NCI-H187 treated with DMSO at 0.1 percent for 48 hours (cell line): Measurements from ENCODE around the gene BRD3OS.

ENCODE experiments used
- DNase-seq: peaks from one replicate; lab custom pipeline; 2025; lab: John Stamatoyannopoulos, UW

Gene BRD3OS

DNA sequence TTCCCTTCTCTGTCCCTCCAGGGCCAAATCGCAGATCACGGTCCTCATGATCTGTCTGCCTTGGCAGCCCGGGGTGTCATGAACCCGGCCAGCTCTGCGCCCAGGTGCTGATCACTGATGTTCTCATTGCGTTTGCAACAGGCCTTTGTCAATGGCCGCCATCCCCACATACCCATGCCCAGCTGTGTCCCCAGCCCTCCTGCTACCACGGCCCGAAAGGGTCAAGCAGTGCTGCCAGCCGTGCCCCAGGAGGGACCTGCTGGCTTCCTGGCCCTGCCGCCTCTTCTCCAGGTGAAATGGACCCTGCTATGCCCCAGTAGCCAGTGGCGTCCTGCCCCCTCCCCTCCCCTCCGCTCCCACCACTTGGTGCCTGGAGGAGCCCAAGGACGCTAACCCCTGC, 20.4 kb upstream of the BRD3OS start:
- no peak for DNase-seq

DNA sequence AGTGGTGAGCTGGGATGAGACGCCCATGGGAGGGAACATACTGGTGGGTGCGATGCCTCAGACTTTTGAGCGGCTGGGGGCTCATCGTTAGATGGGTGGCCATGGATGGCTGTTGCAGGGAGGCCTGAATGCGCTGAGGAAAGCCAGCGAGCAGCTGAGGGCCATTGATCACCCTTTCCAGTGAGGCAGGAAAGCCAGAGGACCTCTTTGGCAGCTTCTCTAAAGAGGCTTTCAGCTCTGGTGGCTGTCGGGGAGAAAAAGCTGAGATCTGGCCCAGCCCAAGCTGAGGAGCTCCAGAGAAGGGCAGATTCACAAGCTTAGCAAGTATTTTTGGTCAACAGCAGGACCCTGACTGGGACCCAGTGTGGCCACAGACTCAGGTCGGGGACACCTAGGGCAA, 19.9 kb upstream of the BRD3OS start:
- DNase-seq = no peak

DNA sequence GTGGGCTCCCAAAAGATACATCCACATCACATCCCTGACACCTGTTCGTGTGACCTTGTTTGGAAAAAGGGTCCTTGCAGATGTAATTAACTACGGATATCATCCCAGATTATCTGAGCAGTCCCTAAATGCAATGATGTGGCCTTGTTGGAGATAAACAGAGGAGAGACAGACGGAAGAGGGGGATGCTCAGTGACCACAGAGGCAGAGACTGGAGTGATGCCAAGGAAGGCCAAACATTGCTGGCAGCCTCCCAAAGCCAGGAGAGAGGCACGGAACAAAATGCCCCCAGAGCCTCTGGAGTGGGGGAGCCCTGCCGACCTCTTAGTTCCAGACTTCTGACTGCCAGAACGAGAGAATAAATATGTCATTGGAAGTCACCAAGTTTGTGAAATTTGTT, 18.1 kb upstream of the BRD3OS start:
- DNase-seq = no peak

DNA sequence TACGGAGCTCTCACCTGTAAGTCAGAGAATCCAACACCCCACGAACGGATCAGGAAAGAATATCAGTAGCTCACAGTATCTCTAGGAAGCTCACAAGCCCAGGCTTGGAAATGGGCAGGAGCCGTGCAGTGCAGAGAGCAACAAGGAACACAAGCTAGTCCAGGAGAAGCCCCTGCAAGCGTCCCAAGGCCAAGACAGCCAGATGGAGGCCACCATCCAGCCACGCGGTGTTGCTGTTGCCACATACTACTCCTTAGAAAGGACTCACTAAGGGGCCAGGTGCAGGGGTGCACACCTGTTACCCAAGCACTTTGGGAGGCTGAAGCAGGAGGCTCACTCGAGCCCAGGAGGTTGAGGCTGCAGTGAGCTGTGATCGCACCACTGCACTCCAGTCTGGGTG, 17.7 kb upstream of the BRD3OS start:
- no peak for DNase-seq

DNA sequence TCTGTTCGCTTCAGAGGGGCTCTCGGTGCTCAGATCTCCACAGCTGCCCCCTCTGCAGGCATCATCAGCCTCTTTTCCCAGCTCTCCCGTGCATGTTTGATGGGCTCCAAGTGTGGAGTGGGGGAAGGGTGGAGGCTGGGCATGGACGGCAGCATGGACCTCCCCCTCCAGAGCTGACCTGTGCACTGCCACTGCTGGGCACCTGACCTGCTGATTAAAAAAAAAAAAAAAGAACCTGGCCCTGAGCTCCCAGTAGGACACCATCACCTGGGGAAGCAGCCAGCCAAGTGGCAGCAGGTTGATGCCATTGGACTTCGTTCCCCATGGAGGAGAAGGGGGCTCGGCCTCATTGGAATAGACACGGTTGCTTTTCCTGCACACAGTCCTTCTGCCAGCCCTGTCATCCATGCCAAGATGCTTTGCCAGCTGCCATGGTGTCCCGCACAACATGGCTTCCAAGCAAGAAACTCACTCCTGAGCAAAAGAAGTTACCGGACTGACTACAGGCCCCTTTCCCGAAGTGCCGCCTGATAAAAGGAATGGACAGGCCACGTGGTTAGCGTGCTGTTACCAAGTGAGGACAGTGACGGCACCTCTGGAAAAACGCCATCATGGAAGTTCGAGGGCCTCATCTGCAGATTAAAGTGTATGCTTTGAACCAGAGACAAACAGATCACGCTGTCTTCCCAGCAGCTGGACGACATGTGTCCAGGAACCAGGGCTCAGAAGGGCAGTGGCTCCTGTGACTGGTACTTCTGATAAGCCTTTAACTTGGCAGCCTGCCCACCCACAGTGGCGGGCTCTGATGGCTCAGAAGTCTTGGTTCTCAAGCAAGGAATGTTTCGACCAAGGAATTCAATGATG, 14.7 kb upstream of the BRD3OS start:
- DNase-seq = no peak

DNA sequence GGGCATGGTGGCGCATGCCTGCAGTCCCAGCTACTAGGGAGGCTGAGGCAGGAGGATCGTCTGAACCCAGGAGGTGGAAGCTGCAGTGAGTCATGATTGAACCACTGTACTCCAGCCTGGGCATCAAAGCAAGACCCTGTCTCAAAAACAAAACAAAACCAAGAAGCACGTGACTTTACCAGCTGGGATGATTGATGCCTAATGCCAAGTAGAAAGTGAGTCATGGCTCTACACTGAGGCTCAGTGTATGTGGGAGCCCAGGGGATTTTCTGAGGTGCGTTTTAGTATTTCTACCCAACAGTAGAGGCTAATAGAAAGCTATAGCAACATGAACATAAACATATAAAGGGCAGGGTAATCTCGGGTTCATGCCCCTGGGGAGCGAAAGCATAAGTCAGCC, 13.9 kb upstream of the BRD3OS start:
- no peak for DNase-seq

DNA sequence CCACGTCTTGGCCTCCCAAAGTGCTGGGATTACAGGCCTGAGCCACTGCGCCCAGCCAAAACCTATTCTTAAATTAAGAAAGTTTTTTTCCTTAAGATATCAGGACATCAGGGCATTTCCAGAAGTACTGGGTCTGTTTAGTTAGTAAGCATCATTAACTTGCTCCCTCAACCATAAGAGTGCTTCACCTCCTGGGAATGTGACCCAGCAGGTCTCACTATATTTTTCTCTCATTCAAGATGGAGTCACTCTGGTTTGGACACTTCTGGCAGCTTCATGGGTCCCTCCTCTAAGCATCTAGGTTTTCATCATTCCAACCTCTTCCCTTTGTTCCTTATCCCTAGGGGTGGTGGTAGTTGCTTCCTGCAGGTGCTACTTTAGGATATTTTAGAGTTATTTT, 10.3 kb upstream of the BRD3OS start:
- no peak for DNase-seq

DNA sequence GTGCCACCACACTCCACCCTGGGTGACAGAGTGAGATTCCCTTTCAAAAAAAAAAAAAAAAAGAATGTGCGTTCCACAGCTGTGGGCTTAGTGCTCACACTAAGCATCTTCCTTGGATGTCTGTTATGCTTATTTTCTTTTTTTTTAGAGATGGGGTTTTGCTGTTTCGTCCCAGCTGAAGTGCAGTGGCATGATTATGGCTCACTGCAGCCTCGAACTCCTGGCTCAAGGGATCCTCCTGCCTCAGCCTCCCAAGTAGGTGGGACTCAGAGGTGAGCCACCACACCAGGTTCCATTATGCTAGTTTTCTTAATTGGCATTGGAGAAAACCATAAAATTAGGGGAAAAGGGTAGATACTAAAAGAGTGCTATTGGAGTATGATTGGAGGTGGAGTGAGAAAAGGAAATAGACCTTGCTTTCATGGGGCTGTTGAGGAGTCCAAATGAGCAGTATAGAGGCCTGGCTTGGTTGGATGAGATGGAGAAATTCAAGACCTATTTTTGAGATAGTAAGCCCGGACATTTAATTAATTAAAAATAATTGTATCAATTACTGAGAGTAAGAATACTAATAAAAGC, 978 bp upstream of the BRD3OS start:
- no peak for DNase-seq

DNA sequence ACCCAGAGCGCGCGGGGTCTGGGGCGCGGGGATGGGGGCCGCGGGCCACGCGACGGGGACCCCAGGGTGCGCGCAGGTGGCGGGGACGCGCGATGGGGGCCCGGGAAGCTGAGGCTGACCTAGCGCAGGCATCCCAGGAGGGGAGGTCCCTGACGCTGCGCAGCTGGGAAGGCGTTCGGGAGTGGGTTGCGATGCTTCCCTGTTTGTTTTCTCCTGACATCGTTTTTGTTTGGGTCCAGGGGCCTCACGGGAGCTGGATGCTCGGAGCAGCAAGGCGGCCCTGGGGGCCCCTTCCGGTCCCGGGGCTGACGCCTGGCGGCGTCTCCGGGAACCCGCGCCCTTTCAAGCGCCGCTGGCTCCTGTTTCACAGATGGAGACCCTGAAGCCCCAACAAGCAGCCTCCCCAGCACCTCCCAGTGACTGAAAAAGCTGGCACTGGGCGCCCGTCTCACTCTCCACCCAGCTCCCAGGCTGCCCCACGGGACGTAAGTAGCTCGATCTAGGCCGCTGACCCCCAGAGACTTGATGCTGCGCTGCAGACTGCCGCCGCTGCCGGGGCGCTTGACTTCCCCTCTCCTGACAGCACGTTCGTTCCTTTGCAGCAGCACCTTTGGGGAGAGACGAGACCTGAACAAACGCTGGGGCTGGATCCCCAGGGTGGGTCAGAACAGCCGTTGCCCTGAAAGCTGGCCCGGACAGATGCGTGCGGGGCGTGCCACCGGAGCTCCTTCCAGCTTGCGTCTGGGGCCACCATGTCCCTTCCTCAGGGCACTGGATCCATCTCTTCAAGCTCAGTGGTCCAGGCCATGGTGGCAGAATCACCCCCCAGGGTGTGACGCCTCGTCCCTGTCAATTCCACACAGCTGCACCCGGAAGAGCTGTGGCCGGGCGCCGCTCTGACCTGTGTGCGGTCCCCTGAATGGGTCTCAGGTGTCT, 593 bp downstream of the BRD3OS start:
- DNase-seq = no peak

DNA sequence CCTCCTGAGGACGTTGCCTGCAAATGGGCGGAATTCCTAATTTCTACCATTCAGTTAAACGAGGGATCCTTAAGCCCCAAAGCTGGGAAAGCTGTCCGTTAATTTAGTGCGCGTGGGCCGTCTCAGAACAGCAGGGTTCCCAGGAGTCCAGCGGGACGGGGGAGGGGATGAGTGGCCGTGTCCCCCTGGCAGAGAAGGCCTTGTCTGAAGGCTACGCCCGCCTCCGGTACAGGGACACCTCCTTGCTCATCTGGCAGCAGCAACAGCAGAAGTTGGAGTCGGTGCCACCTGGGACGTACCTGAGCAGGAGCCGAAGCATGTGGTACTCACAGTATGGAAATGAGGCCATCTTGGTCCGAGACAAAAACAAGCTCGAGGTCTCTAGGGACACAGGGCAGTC, 1.3 kb downstream of the BRD3OS start:
- DNase-seq = no peak

DNA sequence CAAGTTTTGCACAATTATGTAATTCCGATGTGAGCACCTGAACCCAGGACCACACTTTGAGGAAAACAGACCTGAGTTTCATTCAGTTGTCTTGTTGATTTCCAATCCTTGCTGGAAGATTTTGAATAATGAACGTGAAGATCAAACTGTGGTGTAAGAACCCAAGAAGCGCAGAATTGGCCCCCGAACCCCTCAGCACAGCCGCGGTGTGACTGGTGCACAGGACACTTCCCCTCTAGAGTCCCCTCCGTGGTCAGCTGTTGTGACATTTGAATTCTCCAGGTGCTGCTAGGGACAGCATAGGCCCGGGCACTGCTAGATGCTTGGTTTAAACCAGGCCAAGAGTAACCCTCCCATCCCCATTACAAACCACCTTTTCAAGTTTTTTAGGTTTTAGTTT, 1.7 kb downstream of the BRD3OS start:
- DNase-seq = no peak

DNA sequence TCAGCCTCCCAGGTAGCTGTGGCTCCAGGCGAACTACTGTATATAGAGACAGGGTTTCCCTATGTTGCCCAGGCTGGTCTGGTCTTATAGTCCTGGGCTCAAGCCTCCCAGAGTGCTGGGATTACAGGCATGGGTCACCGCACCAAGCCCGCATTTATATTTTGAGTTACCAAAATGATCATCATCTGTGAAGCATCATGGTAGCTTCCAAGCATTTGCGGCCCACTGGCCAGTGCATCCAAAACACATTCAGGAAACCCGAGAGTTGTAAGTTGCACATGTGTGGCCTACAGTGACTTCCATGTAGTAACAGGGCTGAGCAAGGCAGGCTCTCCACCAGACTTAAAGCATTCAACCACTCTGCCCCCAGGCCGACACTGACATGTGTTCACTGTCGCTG, 2.3 kb downstream of the BRD3OS start:
- DNase-seq = no peak

DNA sequence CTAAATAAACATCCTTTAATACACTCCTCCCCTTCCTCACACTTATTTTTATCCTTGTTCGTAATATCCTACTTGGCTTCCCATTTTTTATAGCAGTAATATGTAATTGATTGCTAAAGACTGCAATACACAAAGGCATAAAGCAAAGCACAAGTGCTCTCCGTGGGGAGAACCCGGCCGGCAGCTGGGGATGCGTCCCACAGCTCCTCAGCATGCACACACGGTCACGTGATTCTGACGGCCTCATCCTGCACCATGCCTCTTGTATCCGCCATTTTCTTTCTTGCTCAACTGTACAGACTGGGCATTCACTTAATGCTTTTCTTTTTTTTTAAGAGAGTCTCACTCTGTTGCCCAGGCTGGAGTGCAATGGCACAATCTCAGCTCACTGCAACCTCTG, 2.8 kb downstream of the BRD3OS start:
- no peak for DNase-seq

DNA sequence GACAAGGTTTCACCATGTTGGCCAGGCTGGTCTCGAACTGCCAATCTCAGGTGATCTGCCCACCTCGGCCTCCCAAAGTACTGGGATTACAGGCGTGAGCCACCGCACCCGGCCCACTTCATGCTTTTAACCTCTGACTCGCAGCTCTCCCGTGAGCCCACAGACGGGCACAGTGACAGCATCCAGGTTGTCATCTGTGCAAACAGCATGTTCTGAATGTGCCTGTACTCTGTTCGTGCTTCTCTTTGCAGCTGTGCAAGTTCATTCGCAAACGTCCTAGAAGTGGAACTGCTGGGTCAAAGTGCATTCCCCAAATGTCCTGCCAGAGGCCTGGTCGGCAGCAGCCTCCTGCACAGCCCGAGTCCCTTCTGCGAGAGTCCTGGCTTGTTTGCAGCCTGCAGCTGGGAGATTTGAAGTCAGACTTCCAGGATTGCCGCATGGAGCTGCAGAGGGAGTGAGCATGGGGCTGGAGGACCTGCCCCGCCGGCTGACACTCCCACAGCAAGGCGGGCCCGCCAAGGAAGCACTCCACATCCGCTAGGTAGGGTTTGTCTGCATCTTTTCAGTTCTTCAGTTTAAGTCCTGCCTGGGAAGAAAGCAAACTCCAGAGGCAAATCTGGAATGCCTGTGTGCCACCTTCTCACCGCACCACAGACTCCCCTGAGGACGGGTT, 3.4 kb downstream of the BRD3OS start:
- DNase-seq = no peak

DNA sequence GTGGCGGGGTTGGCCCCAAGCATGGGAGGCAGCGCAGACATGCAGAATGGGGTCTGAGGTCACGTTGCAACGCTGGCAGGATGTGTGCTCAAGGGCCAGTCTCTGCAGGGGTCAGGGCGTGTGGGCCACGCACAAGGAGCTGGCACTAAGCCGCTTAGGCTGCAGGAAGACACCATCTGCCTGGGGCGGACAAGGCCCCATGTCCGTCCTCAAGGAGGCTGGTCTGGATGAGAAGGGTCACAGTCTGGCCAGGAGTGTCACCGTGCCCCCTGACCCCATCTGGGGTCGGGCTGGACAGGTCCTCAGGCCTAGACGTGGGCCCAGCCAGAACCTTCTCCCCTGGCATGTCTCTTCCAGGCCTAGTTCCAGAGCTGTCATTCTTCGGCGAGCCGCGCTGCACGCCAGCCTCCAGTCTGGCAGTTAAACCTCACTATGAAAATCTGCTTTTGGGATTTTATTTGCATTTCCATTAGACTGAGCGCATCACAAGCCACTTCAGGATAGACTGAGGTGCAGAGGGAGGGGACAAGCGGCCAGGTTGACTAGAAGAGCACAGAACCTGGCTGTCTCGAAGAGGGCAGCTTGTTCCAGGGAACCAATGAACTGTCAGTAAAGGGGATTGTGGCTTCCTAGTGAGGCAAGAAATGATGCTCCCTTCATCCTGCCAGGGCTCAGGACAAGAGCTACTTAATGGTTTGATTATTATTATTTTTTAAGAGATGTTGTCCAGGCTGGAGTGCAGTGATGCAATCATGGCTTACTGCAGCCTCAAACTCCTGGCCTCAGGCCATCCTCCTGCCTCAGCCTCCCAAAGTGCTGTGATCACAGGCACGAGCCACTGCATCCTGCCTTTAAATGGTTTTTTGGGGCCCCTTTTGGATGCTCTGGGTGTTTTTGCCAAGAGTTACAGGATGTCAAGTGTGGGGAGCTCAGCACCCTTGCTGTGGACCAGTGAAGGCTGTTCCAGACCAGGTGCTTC, 4.3 kb downstream of the BRD3OS start:
- DNase-seq = no peak

DNA sequence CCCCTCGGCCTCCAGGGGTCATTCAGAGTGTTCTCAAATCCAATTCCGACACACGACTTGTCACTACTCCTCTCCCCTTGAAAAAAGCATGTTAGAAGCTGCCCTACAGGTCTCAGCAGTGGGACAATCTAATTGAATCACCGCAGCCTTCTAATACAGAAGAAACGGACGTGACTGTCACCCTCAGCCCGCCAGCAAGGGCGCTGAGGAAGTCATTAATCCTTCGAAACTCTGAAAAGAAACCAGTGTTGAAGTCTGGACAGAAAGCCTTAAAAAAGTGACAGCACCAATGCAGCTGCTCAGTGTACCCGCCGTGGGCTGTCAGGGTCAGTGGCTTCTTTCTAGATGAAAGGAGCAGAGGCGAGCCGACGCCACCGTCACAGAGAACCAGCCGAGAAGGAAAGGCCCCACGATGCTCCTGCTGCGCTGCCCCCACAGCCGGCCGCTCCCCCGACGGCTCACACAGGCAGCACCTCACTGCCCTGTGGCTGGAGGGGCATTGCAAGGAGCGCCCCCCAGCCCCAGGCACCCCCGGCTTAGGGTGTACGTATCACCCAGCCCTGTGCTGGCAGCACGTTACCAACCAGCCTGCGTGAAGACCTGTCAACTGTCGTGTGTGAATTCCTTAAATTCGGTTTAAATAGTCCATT, 5.7 kb downstream of the BRD3OS start:
- no peak for DNase-seq

DNA sequence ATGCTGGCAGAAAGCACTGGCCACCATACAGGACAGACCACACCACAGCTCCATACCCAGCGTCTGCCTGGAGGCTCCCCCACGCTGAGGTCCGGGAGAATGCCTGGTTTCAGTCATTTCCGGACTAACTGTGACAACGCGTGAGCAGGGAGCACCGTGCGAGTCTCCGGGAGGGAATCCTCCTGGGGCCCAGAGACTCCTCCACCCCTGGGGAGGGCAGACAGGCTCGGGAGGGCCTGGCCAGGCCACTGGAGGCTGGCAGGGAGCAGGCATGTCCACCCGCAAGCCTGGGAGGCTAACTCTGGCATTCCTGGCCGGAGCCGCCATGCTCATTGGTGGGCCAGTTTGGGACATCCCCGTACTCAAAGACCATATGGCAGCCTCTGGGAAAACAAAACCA, 6.5 kb downstream of the BRD3OS start:
- DNase-seq = no peak

DNA sequence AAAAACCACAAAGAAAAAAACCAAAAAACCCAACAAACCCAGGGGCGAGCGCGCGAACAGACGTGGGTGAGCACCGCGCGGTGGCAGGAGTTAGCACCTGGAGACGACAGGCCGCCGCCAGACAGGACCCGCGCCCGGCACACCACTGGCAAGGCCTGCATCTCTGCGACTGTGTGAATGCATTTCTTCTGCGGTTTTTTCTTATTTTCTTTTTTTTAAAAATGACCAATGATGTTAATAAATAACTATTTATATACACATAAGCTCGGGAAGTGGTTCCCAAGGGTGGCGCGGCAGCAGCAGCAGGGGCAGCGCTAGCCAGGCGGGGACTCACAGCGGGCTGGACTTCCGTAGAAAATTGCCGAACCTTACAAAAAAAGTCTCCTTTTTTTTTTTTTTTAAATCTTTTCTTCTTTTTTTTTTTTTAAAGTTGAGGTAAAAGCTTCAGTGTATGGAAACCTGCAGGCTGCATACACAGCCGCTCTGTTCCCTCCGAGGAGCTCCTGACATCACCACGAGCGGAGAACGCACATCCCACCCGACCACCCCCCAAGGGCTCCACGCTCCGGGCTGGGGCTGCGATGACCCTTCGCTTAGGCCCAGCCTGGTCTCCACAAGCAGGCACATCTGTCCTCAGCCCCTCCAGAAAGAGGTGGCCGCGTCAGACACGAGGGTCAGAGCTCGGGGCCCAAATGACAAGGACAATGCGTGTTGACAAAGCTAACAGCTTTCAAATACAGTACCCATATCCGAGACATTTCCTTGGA, 7.4 kb downstream of the BRD3OS start:
- no peak for DNase-seq

DNA sequence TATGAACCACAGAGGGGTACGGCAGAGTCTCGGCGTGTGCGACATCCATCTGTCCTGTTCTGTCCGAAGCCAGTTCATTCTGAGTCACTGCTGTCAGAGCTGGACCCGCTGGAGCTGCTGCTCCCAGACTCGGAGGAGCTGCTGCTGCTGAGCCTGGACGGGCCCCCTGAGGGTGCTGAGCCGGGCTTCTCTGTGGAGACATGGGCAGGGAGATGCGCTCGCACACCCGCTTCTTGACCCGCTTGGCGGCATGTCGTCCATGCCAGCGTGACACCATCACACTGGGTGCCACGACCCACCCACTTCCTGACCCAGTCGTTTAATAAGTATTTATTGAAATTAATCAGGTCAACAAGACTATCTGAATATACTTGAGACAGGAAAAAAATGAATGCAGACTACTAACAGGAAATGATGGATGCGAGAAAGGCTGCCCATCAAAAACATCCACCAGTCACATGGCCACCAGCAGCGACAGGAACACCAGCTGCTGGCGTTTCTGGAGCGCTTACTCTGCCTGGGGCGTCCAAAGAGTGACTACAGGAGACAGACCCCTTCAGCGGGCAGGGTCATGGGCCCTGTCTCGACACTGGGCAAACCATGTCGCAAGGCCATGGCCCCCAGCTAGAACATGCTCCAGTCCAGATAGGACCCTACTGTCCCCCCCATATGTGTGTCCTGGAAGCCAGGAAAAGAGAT, 8.4 kb downstream of the BRD3OS start:
- no peak for DNase-seq
